ENCODE measurements around the gene MRPL14.

Gene MRPL14

DNA sequence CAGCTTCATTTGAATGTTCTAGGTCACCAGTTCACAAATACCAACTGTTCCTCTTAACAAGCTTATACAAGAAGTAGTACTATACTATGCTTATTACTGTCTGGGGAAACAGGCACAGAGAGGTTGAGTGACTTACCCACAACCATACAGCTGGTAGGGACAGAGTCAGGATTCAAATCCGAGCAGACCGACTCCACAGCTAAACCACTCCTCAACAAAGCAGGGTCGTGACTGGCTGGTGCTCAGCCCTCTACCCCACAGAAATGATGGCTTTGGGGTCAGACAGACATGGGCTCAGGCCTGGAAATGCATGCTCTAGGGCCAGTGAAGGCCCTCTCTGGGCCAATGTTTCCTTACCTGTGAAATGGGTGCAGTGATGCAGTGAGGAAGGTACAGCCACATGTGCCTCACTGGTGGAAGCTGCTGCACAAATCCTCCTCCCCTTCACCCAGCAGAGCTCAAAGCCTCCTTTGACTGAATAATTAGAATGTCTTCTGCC, 63.6 kb downstream of the MRPL14 start:
- no peak for DNase-seq

Measured in right forelimb (tissue), 1 donor.